A673 (cell line): ENCODE results near the gene PHTF2. TPM values are rescaled to one million over a fixed set of nuclear protein-coding genes. Genes with fewer than 3 reads are reported as not detected.
A peak's percentile ranks its signal among the peaks of the same experiment; 100 is the strongest.

ENCODE experiments used
- BruUV-seq: library from RNA; stranded (reverse); fragments of 400-500 nt; replicated peaks from 2 replicates; lab custom pipeline; 2021; lab: Mats Ljungman, UMichigan
- CTCF ChIA-PET: fragments of 300-600 bp; sonication (Branson Sonifier 250); formaldehyde crosslinking; loops from one replicate; lab custom pipeline; 2022; ENCODE audit warnings: antibody characterized with exemption; lab: Charles Lee
- POLR2A ChIA-PET: fragments of 300-600 bp; sonication (Branson Sonifier 250); formaldehyde crosslinking; loops from one replicate; lab custom pipeline; 2022; ENCODE audit warnings: antibody characterized with exemption; ENCODE audit not compliant: low non-redundant PET; lab: Charles Lee
- DNase-seq: peaks from one replicate; pipeline ENCODE4 v3.0.0-alpha.2; 2015; ENCODE audit warnings: low spot score
- H3K27ac ChIP-seq: fragments of 200-600 bp; sonication (generic); 2 replicates; pipeline ENCODE4 v1.5.1; 2016; ENCODE audit warnings: mixed run types, low read depth, mild to moderate bottlenecking, mixed read lengths, antibody characterized with exemption, low read length; ENCODE audit not compliant: poor library complexity, severe bottlenecking
- H3K27me3 ChIP-seq: fragments of 200-600 bp; sonication (generic); replicated peaks from 2 replicates; pipeline ENCODE4 v1.6.1; 2017; ENCODE audit warnings: mixed run types, low read depth, mild to moderate bottlenecking, mixed read lengths, antibody characterized with exemption, low read length; ENCODE audit not compliant: insufficient read depth, poor library complexity
- H3K36me3 ChIP-seq: fragments of 200-600 bp; sonication (generic); 2 replicates; pipeline ENCODE4 v1.6.1; 2016; ENCODE audit warnings: mixed run types, mild to moderate bottlenecking, mixed read lengths, antibody characterized with exemption, low read length; ENCODE audit not compliant: insufficient read depth, poor library complexity, severe bottlenecking
- H3K4me1 ChIP-seq: fragments of 200-600 bp; sonication (generic); 2 replicates; pipeline ENCODE4 v1.6.1; 2017; ENCODE audit warnings: mixed run types, mild to moderate bottlenecking, mixed read lengths, antibody characterized with exemption, low read length; ENCODE audit not compliant: insufficient read depth, poor library complexity, severe bottlenecking
- H3K4me3 ChIP-seq: fragments of 200-600 bp; sonication (generic); 2 replicates; pipeline ENCODE4 v1.5.1; 2016; ENCODE audit warnings: low read depth, mixed run types, mild to moderate bottlenecking, mixed read lengths, low read length; ENCODE audit not compliant: poor library complexity, severe bottlenecking
- H3K9me3 ChIP-seq: fragments of 200-600 bp; sonication (generic); 2 replicates; pipeline ENCODE4 v1.6.1; 2016; ENCODE audit warnings: mixed run types, low read depth, mild to moderate bottlenecking, mixed read lengths, antibody characterized with exemption, low read length; ENCODE audit not compliant: poor library complexity, severe bottlenecking
- CTCF ChIP-seq: fragments of 300-800, 200-600 bp; sonication (generic); conservative IDR thresholded peaks from 2 replicates; pipeline ENCODE4 v1.5.1; 2017; ENCODE audit warnings: low read depth, mild to moderate bottlenecking, antibody characterized with exemption, low read length, moderate library complexity, mixed read lengths
- EZH2 ChIP-seq: fragments of 200-600 bp; sonication (generic); IDR thresholded peaks from 2 replicates; pipeline ENCODE4 v1.6.1; 2017; ENCODE audit warnings: borderline replicate concordance, low read depth, mild to moderate bottlenecking, mixed read lengths, antibody characterized with exemption, low read length; ENCODE audit not compliant: poor library complexity, severe bottlenecking
- intact Hi-C: fragments of 100-400 bp; cut with micrococcal nuclease; formaldehyde crosslinking; loops from one replicate; pipeline ENCODE4 v1.10.0; 2022; ENCODE audit not compliant: unreplicated experiment
- total RNA-seq: library from RNA; stranded (reverse); gene quantifications from 2 replicates; pipeline ENCODE4 v1.2.3, GENCODE V29; 2021

PHTF2 gene
- total RNA-seq, 1 experiment from 2014 or later, result 36.6 TPM

DNA sequence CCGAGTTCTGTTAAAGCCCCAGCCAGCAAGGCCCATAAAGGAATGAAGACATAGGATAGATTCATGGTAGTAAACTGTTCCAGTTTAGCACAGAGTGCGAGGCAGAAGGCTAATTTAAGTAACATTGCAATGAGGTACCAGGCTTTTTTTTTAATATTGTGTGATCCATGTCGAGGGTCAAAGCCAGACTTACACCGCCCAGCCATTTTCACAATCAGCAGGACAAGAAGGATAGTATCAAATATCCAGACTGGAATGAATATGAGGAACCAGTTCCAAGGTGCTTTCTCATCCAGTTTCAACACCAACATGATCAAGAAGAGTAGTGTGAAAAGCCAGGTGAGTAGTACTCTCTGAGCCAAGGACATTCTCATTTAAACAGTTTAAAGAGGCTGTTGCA, 4.6 kb upstream of the PHTF2 start:
- BruUV-seq, result no TSS peak
- Histone ChIP-seq H3K27ac (no peak overlapping the region), H3K27me3 (no peaks in the 10 kb centered on the region), H3K4me3 (no peak overlapping the region), H3K9me3 (no peaks in the 10 kb centered on the region), H3K4me1 (peaks cover 4% of the 10 kb centered on the region), H3K36me3 (peaks cover 4% of the 10 kb centered on the region)
- DNase-seq, result no peak
- intact Hi-C loops, result loop anchor here (10.0 kb wide), 1 partner anchor 141 kb away; no protein-coding TSS in a partner anchor
- CTCF ChIA-PET, result no interaction called here
- no peak for TF ChIP-seq EZH2
- no peak for TF ChIP-seq CTCF
- POLR2A ChIA-PET, result no interaction called here

DNA sequence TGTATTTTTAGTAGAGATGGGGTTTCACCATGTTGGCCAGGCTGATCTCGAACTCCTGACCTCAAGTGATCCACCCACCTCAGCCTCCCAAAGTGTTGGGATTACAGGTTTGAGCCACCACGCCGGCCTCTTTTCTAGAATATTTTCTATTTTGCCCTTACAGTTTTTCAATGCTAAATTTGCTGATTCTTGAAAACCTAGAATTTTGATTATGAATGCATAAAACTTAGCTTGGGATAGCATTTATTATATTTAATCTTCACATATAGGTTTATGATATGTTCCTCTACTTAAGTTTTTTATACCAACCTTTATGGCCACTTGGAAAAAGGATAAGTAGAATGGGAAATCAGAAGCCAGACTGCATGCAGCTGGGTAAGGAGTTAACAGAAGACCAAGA, 2.5 kb upstream of the PHTF2 start:
- intact Hi-C loops, result loop anchor here (10.0 kb wide), 1 partner anchor 139 kb away; no protein-coding TSS in a partner anchor
- Histone ChIP-seq H3K4me3 (no peak overlapping the region), H3K4me1 (peaks cover 13% of the 10 kb centered on the region), H3K9me3 (no peaks in the 10 kb centered on the region), H3K27ac (no peak overlapping the region), H3K27me3 (no peaks in the 10 kb centered on the region), H3K36me3 (peaks cover 4% of the 10 kb centered on the region)
- CTCF ChIA-PET, result no interaction called here
- no peak for TF ChIP-seq EZH2
- no peak for TF ChIP-seq CTCF
- POLR2A ChIA-PET, result no interaction called here
- BruUV-seq, result no TSS peak
- no peak for DNase-seq

- no peak for TF ChIP-seq CTCF
- TF ChIP-seq EZH2, result no peak
- H3K36me3 ChIP-seq, result peaks cover 4% of the 10 kb centered on the region
- intact Hi-C loops, result loop anchor here (10.0 kb wide), 1 partner anchor 138 kb away; no protein-coding TSS in a partner anchor
- ChIA-PET POLR2A (no interaction called here), CTCF (no interaction called here)
- no peak overlapping the region for H3K27ac ChIP-seq
- H3K4me3 ChIP-seq, result peak overlapping the region; percentile 63
- BruUV-seq, result no TSS peak
- DNase-seq, result no peak
- H3K4me1 ChIP-seq, result peaks cover 13% of the 10 kb centered on the region
- no peaks in the 10 kb centered on the region for H3K9me3 ChIP-seq
- no peaks in the 10 kb centered on the region for H3K27me3 ChIP-seq
Measured at GRCh38 chr7:77796960-77797359, 1.6 kb upstream of the PHTF2 start.
